WERI-Rb-1 (cell line): ENCODE results near the gene DHX16.

Experiments
- DNase-seq: peaks from one replicate; pipeline ENCODE4 v3.0.0-alpha.2; 2020
- H3K27ac ChIP-seq: fragments of 250-450 bp; sonication (Bioruptor Pico); 2 replicates; pipeline ENCODE4 v1.5.1; 2020; ENCODE audit warnings: mild to moderate bottlenecking, moderate library complexity
- H3K27me3 ChIP-seq: fragments of 250-450 bp; sonication (Bioruptor Pico); 2 replicates; pipeline ENCODE4 v1.5.1; 2021; ENCODE audit warnings: mild to moderate bottlenecking, low read depth, moderate library complexity; ENCODE audit not compliant: insufficient read depth, severe bottlenecking
- H3K36me3 ChIP-seq: fragments of 250-450 bp; sonication (Bioruptor Pico); 2 replicates; pipeline ENCODE4 v1.5.1; 2020; ENCODE audit warnings: mild to moderate bottlenecking, moderate library complexity
- H3K4me3 ChIP-seq: 2 replicates; pipeline ENCODE4 v1.5.1; 2011; ENCODE audit warnings: low read depth, mild to moderate bottlenecking, control low read depth, low read length
- H3K9me3 ChIP-seq: fragments of 250-450 bp; sonication (Bioruptor Pico); 2 replicates; pipeline ENCODE4 v1.5.1; 2021; ENCODE audit warnings: mild to moderate bottlenecking, moderate library complexity; ENCODE audit not compliant: severe bottlenecking
- CTCF ChIP-seq: IDR thresholded peaks from 2 replicates; pipeline ENCODE4 v1.5.1; 2011; ENCODE audit warnings: low read depth, mild to moderate bottlenecking, control low read depth, inconsistent platforms, low read length

DHX16 gene

GRCh38 chr6:30626484-30627366, 46.1 kb downstream of the DHX16 start, which contains the start of gene ATAT1:
Gene ATAT1 (plus strand): TSS chr6:30626874.
- Histone ChIP-seq H3K36me3 (peaks cover 88% of the 10 kb centered on the region), H3K27ac (peak within 1 kb of the TSS; percentile 78), H3K9me3 (no peaks in the 10 kb centered on the region), H3K27me3 (no peaks in the 10 kb centered on the region), H3K4me3 (peak within 1 kb of the TSS; percentile 72)
- DNase-seq, result peak; percentile 94
- peak; percentile 62 for TF ChIP-seq CTCF

GRCh38 chr6:30625511-30625910, 47.3 kb downstream of the DHX16 start:
- Histone ChIP-seq H3K4me3 (no peak overlapping the region), H3K27me3 (no peaks in the 10 kb centered on the region), H3K9me3 (no peaks in the 10 kb centered on the region), H3K36me3 (peaks cover 88% of the 10 kb centered on the region), H3K27ac (no peak overlapping the region)
- DNase-seq, result no peak
- TF ChIP-seq CTCF, result no peak

GRCh38 chr6:30619561-30619960, 53.2 kb downstream of the DHX16 start:
- no peaks in the 10 kb centered on the region for H3K27me3 ChIP-seq
- no peak for TF ChIP-seq CTCF
- H3K9me3 ChIP-seq, result no peaks in the 10 kb centered on the region
- DNase-seq, result no peak
- peaks cover 71% of the 10 kb centered on the region for H3K36me3 ChIP-seq
- H3K4me3 ChIP-seq, result no peak overlapping the region
- no peak overlapping the region for H3K27ac ChIP-seq

GRCh38 chr6:30618270-30618797, 54.5 kb downstream of the DHX16 start:
- H3K36me3 ChIP-seq, result peaks cover 69% of the 10 kb centered on the region
- no peak for DNase-seq

GRCh38 chr6:30617565-30618269, 55.1 kb downstream of the DHX16 start, which contains the start of gene MRPS18B:
Gene MRPS18B (plus strand): TSS chr6:30617840. CDS start chr6:30617866, 26 bp downstream.
- Histone ChIP-seq H3K4me3 (peak within 1 kb of the TSS; percentile 78), H3K27ac (peak within 1 kb of the TSS; percentile 98), H3K9me3 (no peaks in the 10 kb centered on the region), H3K36me3 (peaks cover 66% of the 10 kb centered on the region), H3K27me3 (no peaks in the 10 kb centered on the region)
- DNase-seq, result peak; percentile 100
- no peak for TF ChIP-seq CTCF

More at GRCh38 chr6:30618270-30618797, 54.5 kb downstream of the DHX16 start:
- H3K9me3 ChIP-seq, result no peaks in the 10 kb centered on the region
- no peak for TF ChIP-seq CTCF
- H3K4me3 ChIP-seq, result peak overlapping the region; percentile 71
- H3K27me3 ChIP-seq, result no peaks in the 10 kb centered on the region
- peak overlapping the region; percentile 98 for H3K27ac ChIP-seq
